Measurements from ENCODE around the gene DNAI7. TPM values are rescaled to one million over a fixed set of nuclear protein-coding genes. Genes with fewer than 3 reads are reported as not detected.

DNAI7 gene
- total RNA-seq, 1 donor from 2014 or later = not detected

DNA sequence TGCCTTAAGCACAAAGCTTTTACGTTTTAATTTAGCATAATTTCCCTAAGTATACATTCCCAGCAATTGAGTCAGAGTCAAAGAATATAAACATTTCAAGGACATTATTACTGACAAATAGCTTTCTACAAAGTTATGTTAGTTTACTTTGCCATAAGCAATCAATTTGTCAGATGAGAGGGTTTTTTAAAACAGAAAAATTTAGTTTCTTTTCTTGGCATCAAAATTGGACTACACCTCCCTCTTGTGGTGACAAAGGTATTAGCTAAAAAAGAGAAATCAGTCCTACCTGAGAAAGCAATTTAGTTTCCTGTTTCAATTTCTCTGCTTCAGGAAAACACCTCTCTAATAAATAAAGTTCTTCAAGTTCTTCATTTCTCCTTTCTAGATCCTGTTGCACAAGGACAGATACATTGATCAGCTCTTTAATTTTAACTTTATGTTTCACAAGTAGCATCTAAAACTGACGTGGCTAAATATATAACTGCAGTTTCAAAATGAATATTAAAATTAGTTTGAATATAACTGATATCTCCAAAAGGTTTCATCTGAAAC is 39.9 kb downstream of the DNAI7 start:
- peaks cover 12% of the 10 kb centered on the region for H3K27me3 Mint-ChIP-seq (ENCODE audit: low read depth)
- DNase-seq (ENCODE audit: low spot score) = no peak
- no peaks in the 10 kb centered on the region for H3K36me3 Mint-ChIP-seq (ENCODE audit: low read depth)
- H3K4me3 Mint-ChIP-seq (ENCODE audit: low read depth) = no peak overlapping the region
- peaks cover 6% of the 10 kb centered on the region for H3K4me1 Mint-ChIP-seq (ENCODE audit: low read depth)
- intact Hi-C loops (cut with micrococcal nuclease) = loop anchor here (1.0 kb wide), 2 partner anchors 164 to 232 kb away; no protein-coding TSS in a partner anchor
- H3K9me3 Mint-ChIP-seq = no peaks in the 10 kb centered on the region
- H3K27ac Mint-ChIP-seq = no peak overlapping the region

DNA sequence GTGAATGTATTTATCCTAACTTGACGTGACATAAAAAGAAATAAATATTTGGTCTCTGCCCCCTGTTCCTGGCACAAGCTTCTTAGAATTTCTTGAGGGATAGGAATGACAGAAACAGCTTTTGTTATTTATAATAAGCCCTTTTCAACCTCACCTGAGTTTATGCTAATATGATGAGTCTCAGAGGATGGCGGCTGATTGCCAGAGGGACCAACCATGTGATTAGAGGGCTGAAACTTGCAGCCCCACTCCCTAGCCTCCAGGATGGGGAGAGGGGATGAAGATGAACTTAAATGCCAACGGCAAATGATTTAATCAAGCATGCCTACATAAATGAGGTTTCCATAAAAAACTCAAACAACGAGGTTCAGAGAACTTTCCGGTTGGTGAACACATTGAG is 42.9 kb downstream of the DNAI7 start:
- DNase-seq (ENCODE audit: low spot score) = no peak
- Mint-ChIP-seq H3K27ac (no peak overlapping the region), H3K9me3 (no peaks in the 10 kb centered on the region), H3K36me3 (ENCODE audit: low read depth) (no peaks in the 10 kb centered on the region), H3K4me1 (ENCODE audit: low read depth) (peaks cover 6% of the 10 kb centered on the region), H3K4me3 (ENCODE audit: low read depth) (no peak overlapping the region), H3K27me3 (ENCODE audit: low read depth) (peaks cover 6% of the 10 kb centered on the region)
- intact Hi-C loops (cut with micrococcal nuclease) = no loop called here

DNA sequence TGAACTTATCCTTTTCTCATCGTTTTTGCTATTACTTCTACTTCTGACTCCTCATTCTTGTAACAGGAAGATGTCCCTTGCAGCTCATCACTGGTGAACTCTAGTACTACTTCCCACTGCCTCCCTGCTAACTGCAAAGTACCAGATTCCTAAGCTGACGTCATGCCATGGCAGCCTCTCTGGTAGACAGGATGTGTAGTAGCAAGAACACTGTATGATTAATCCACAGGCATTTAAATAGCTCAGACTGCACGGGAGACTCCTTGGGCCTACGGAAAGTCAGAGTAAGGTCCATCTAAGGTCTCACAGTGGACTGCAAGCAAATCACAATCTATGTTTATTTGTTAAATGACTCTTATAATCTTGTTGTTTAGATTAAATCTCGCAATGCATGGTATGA is 43.5 kb downstream of the DNAI7 start:
- Mint-ChIP-seq H3K4me3 (ENCODE audit: low read depth) (no peak overlapping the region), H3K9me3 (no peaks in the 10 kb centered on the region), H3K4me1 (ENCODE audit: low read depth) (peaks cover 6% of the 10 kb centered on the region), H3K36me3 (ENCODE audit: low read depth) (no peaks in the 10 kb centered on the region), H3K27ac (no peak overlapping the region), H3K27me3 (ENCODE audit: low read depth) (peaks cover 6% of the 10 kb centered on the region)
- intact Hi-C loops (cut with micrococcal nuclease) = no loop called here
- no peak for DNase-seq (ENCODE audit: low spot score)

DNA sequence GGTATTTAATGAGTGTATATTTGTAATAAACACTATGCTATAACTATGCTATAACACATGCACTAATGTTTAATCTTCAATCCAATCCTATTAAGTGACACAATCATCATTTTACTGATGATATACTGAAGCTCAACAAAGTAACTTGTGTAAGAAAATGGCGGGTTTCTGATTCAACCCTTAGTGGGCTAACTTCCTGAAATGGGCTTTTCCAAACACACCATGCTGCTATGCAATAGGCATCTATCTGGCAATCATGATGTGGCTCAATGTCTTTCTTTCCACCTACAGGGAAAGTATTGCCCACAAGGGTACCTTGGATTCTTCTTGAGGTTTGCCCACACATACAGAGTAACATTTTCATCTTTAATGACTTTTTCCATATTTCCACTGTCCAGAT is 48.3 kb downstream of the DNAI7 start:
- H3K4me1 Mint-ChIP-seq (ENCODE audit: low read depth) = peaks cover 1% of the 10 kb centered on the region
- H3K9me3 Mint-ChIP-seq = no peaks in the 10 kb centered on the region
- no peak overlapping the region for H3K27ac Mint-ChIP-seq
- H3K4me3 Mint-ChIP-seq (ENCODE audit: low read depth) = no peak overlapping the region
- peaks cover 14% of the 10 kb centered on the region for H3K27me3 Mint-ChIP-seq (ENCODE audit: low read depth)
- no peak for DNase-seq (ENCODE audit: low spot score)
- intact Hi-C loops (cut with micrococcal nuclease) = no loop called here
- H3K36me3 Mint-ChIP-seq (ENCODE audit: low read depth) = no peaks in the 10 kb centered on the region

DNA sequence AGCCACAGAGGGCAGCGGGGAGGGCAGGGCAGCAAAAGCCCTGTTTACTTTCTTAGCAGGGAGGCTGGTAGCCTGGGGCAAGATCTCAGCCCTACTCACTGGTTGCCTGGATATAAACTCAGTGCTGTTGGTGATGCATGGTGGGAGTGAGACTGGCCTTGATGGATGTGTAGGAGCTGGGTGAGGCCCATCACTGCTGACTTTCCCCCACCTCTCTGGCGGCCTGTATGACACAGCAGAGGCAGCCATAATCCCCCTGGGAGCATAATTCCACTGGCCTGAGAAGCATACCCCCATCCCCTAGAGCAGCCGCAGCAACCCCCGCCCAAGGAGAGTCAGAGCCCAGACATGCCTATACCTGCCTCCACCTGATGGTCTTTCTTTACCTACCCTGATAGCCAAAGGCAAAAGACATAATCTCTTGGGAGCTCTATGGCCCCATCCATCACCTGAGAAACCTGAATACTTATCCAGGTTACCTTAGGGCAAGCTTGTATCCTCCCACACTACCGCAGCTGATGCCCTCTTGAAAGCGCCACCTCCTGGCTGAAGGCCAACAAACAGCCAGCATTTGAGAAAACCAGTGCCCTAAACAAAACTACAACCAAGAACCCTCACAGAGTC is 59.3 kb downstream of the DNAI7 start:
- Mint-ChIP-seq H3K9me3 (no peaks in the 10 kb centered on the region), H3K27ac (no peak overlapping the region), H3K4me3 (ENCODE audit: low read depth) (no peak overlapping the region), H3K4me1 (ENCODE audit: low read depth) (no peaks in the 10 kb centered on the region), H3K27me3 (ENCODE audit: low read depth) (peaks cover 24% of the 10 kb centered on the region), H3K36me3 (ENCODE audit: low read depth) (no peaks in the 10 kb centered on the region)
- intact Hi-C loops (cut with micrococcal nuclease) = no loop called here
- no peak for DNase-seq (ENCODE audit: low spot score)

DNA sequence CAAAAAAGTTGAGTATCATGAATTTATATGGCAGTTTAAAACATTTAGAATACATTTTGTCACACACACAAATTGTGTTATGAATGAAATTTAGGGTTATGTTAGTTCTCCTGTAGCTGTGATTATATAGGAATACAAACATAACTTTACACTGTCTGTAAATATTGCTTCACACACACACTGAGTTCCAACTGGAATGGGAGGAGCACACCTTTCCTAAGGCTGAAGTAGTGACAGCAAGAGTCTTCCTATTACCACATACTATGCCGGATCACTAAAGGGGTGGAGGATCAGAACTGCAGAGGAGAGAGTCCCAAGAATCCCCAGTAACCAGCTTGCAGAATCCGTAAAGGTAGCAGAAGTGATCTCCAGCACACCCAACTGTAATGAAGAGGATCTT is 63.7 kb downstream of the DNAI7 start:
- Mint-ChIP-seq H3K4me1 (ENCODE audit: low read depth) (no peaks in the 10 kb centered on the region), H3K36me3 (ENCODE audit: low read depth) (no peaks in the 10 kb centered on the region), H3K27me3 (ENCODE audit: low read depth) (peaks cover 7% of the 10 kb centered on the region), H3K9me3 (no peaks in the 10 kb centered on the region), H3K4me3 (ENCODE audit: low read depth) (no peak overlapping the region), H3K27ac (no peak overlapping the region)
- intact Hi-C loops (cut with micrococcal nuclease) = no loop called here
- DNase-seq (ENCODE audit: low spot score) = no peak

DNA sequence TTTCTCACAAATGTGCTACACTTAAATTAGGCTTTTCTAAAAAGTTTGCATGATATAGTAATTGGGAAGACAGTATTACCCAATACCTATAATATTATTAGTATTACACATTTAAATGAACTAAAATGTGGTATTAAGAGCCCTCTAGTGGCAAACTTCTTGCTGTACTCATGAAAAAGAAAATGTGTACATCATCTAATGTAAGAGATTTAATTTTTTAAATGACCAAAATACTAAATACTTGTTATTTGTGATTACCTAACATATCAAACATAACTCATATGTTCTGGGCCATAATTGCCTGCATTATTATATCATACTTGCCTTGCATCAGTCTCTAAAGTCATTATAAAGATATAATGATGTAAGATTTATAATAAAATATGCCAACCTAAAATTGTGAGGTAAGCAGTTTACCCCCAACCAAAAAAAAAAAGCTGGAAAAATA is 64.2 kb downstream of the DNAI7 start:
- no peak for DNase-seq (ENCODE audit: low spot score)
- no peak overlapping the region for H3K27ac Mint-ChIP-seq
- intact Hi-C loops (cut with micrococcal nuclease) = loop anchor here (1.0 kb wide), 1 partner anchor 139 kb away; no protein-coding TSS in a partner anchor
- H3K27me3 Mint-ChIP-seq (ENCODE audit: low read depth) = peaks cover 11% of the 10 kb centered on the region
- no peak overlapping the region for H3K4me3 Mint-ChIP-seq (ENCODE audit: low read depth)
- no peaks in the 10 kb centered on the region for H3K9me3 Mint-ChIP-seq
- H3K36me3 Mint-ChIP-seq (ENCODE audit: low read depth) = no peaks in the 10 kb centered on the region
- no peaks in the 10 kb centered on the region for H3K4me1 Mint-ChIP-seq (ENCODE audit: low read depth)

DNA sequence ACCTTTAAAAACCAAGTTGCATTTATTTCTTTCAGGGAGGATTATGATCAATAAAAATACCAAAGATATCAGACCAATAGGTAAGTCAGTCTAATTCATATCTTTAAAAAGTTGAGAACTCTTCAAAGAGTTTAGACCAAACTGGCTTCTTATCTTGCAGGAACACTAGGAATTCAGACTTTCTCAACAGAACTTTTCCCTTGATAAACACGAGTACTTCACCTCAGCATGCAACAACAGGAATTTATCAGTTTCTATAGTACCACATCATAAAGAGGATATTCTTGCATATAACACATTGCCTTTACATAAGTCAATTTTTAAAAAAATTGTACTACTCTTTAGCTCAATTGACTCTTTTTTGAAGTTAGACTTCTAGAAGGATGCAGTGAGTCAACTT is 68.2 kb downstream of the DNAI7 start:
- intact Hi-C loops (cut with micrococcal nuclease) = loop anchor here (5.0 kb wide), 1 partner anchor 74 kb away; a partner anchor contains a TSS
- no peak overlapping the region for H3K27ac Mint-ChIP-seq
- H3K9me3 Mint-ChIP-seq = no peaks in the 10 kb centered on the region
- H3K4me3 Mint-ChIP-seq (ENCODE audit: low read depth) = no peak overlapping the region
- peaks cover 11% of the 10 kb centered on the region for H3K27me3 Mint-ChIP-seq (ENCODE audit: low read depth)
- H3K4me1 Mint-ChIP-seq (ENCODE audit: low read depth) = peaks cover 3% of the 10 kb centered on the region
- no peaks in the 10 kb centered on the region for H3K36me3 Mint-ChIP-seq (ENCODE audit: low read depth)
- DNase-seq (ENCODE audit: low spot score) = no peak

DNA sequence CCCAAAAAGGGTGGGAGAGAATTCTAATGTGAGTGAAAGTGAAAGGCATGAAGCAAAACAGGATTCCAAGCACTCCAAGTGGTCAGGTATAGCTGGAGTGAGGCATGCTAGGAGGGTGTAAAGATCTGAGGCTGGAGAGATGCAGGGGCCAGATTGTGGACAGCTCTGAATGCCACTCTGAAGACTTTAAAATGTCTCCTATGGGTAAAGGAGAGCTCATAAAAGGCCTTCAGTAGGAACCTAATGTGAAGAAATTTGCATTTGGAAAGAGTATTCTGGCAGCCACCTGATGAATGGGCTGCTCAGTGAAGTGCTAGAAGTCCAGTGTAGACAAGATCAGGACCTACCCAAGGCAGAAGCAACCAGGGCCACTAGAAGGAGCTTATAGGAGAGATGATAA is 68.9 kb downstream of the DNAI7 start:
- H3K4me3 Mint-ChIP-seq (ENCODE audit: low read depth) = no peak overlapping the region
- peaks cover 11% of the 10 kb centered on the region for H3K27me3 Mint-ChIP-seq (ENCODE audit: low read depth)
- H3K36me3 Mint-ChIP-seq (ENCODE audit: low read depth) = no peaks in the 10 kb centered on the region
- intact Hi-C loops (cut with micrococcal nuclease) = loop anchor here (5.0 kb wide), 1 partner anchor 74 kb away; a partner anchor contains a TSS
- DNase-seq (ENCODE audit: low spot score) = no peak
- peaks cover 3% of the 10 kb centered on the region for H3K4me1 Mint-ChIP-seq (ENCODE audit: low read depth)
- H3K27ac Mint-ChIP-seq = no peak overlapping the region
- H3K9me3 Mint-ChIP-seq = no peaks in the 10 kb centered on the region

DNA sequence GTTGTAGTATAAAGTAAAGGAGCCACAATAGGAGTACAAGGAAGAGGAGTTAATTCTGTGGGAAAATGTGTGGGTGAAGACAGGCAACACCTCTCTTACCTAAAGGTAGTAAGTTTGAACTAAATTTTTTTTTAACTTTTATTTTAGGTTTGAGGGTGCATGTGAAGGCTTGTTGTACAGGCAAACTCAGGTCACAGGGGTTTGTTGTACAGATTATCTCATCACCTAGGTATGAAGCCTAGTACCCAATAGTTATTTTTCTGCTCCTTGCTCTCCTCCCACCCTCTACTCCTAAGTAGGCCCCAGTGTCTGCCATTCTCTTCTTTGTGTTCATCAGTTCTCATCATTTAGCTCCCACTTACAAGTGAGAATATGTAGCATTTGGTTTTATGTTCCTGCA is 70.5 kb downstream of the DNAI7 start:
- intact Hi-C loops (cut with micrococcal nuclease) = no loop called here
- no peaks in the 10 kb centered on the region for H3K9me3 Mint-ChIP-seq
- DNase-seq (ENCODE audit: low spot score) = no peak
- H3K4me3 Mint-ChIP-seq (ENCODE audit: low read depth) = no peak overlapping the region
- no peak overlapping the region for H3K27ac Mint-ChIP-seq
- peaks cover 3% of the 10 kb centered on the region for H3K4me1 Mint-ChIP-seq (ENCODE audit: low read depth)
- no peaks in the 10 kb centered on the region for H3K36me3 Mint-ChIP-seq (ENCODE audit: low read depth)
- peaks cover 14% of the 10 kb centered on the region for H3K27me3 Mint-ChIP-seq (ENCODE audit: low read depth)

DNA sequence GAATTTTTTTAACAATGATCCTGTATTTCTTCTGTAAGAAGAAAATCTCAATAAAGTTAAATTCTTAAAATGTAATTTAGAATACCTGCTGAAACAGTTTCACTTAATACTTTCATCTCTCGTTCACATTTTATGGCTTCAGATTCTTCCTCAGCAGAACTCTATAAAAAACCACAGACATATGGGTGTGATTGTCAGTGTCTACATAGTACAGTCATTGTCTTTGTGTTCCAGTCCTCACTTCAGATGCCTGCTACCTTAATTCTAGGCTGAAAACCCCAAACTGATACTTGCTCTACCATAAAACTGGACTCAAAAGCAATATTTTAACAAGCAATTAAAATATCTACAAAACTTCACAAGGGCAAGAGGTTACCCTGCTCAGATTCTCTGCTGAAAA is 71.8 kb downstream of the DNAI7 start:
- H3K4me3 Mint-ChIP-seq (ENCODE audit: low read depth) = no peak overlapping the region
- no peak for DNase-seq (ENCODE audit: low spot score)
- H3K27ac Mint-ChIP-seq = no peak overlapping the region
- intact Hi-C loops (cut with micrococcal nuclease) = no loop called here
- H3K27me3 Mint-ChIP-seq (ENCODE audit: low read depth) = peaks cover 14% of the 10 kb centered on the region
- H3K36me3 Mint-ChIP-seq (ENCODE audit: low read depth) = no peaks in the 10 kb centered on the region
- peaks cover 3% of the 10 kb centered on the region for H3K4me1 Mint-ChIP-seq (ENCODE audit: low read depth)
- no peaks in the 10 kb centered on the region for H3K9me3 Mint-ChIP-seq

DNA sequence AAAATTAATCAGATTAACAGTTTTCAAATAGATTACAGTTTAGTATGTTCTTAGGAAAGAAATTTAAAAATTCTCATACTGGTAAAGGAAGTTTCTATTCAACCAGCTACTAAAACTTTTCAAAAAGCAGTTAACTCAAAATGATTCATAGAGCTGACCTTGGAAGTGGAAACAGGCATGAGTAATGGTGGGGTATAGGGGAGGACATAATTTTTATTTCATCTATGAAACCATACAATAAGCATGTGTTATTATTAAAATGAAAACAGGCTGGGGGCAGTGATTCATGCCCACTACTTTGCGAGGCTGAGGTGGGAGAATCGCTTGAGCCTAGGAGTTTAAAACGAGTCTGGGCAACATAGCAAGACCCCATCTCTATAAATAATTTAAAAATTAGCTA is 73.0 kb downstream of the DNAI7 start:
- no peak for DNase-seq (ENCODE audit: low spot score)
- H3K36me3 Mint-ChIP-seq (ENCODE audit: low read depth) = no peaks in the 10 kb centered on the region
- H3K9me3 Mint-ChIP-seq = no peaks in the 10 kb centered on the region
- H3K4me1 Mint-ChIP-seq (ENCODE audit: low read depth) = peaks cover 3% of the 10 kb centered on the region
- peaks cover 14% of the 10 kb centered on the region for H3K27me3 Mint-ChIP-seq (ENCODE audit: low read depth)
- intact Hi-C loops (cut with micrococcal nuclease) = no loop called here
- no peak overlapping the region for H3K27ac Mint-ChIP-seq
- H3K4me3 Mint-ChIP-seq (ENCODE audit: low read depth) = no peak overlapping the region

DNA sequence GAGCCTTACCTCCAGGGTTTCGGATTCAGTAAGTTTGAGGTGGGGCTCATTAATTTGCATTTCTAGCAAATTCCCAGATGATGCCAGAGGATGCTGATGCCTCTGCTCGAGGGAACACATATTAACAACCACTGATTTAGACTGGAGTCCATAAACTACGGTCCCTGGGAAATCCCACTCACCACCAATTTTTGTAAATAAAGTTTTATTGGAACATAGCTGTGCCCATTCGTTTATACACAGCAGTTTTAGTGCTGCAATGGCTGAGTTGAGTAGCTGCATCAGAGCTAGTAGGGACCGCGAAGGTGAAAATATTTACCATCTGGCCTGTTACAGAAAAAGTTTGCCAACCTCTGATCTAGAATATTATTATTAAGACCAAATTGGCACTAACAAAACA is 73.8 kb downstream of the DNAI7 start:
- Mint-ChIP-seq H3K4me3 (ENCODE audit: low read depth) (no peak overlapping the region), H3K4me1 (ENCODE audit: low read depth) (peaks cover 3% of the 10 kb centered on the region), H3K27me3 (ENCODE audit: low read depth) (peaks cover 9% of the 10 kb centered on the region), H3K27ac (no peak overlapping the region), H3K9me3 (no peaks in the 10 kb centered on the region), H3K36me3 (ENCODE audit: low read depth) (no peaks in the 10 kb centered on the region)
- intact Hi-C loops (cut with micrococcal nuclease) = no loop called here
- no peak for DNase-seq (ENCODE audit: low spot score)
